Activated naive CD4-positive, alpha-beta T cell treated with anti-CD3 and anti-CD28 coated beads for 36 hours (primary cell): ENCODE results near the gene STARD6. TPM values are rescaled to one million over a fixed set of nuclear protein-coding genes. Genes with fewer than 3 reads are reported as not detected.
"Not testable (repeated sequence)": the region's sequence is repeated elsewhere in the genome, so short reads cannot be mapped to it uniquely, and the experiment has no call there.

Experiments
- CTCF ChIA-PET: fragments of 350-600 bp; sonication (Branson Sonifier 250); formaldehyde crosslinking; loops from one replicate; lab custom pipeline; 2021; ENCODE audit warnings: antibody characterized with exemption; lab: Charles Lee
- DNase-seq: peaks from one replicate; pipeline ENCODE4 v3.0.0-alpha.2; 2020
- H3K27ac Mint-ChIP-seq: one replicate; pipeline ENCODE4 v1.8.0; 2021; ENCODE audit warnings: mild to moderate bottlenecking, mixed read lengths
- H3K27me3 Mint-ChIP-seq: one replicate; pipeline ENCODE4 v1.8.0; 2021; ENCODE audit warnings: low read depth, mixed read lengths
- H3K36me3 Mint-ChIP-seq: one replicate; pipeline ENCODE4 v1.8.0; 2021; ENCODE audit warnings: low read depth, mixed read lengths
- H3K4me1 Mint-ChIP-seq: one replicate; pipeline ENCODE4 v1.8.0; 2021; ENCODE audit warnings: low read depth, mixed read lengths
- H3K4me3 Mint-ChIP-seq: one replicate; pipeline ENCODE4 v1.8.0; 2021; ENCODE audit warnings: mild to moderate bottlenecking, moderate library complexity, mixed read lengths
- H3K9me3 Mint-ChIP-seq: one replicate; pipeline ENCODE4 v1.8.0; 2021; ENCODE audit warnings: mixed read lengths
- intact Hi-C: fragments of 100-400 bp; cut with micrococcal nuclease; formaldehyde crosslinking; loops from one replicate; pipeline ENCODE4 v1.15.1; 2023
- total RNA-seq, 2 experiments: library from RNA; stranded (reverse); gene quantifications; one replicate each; pipeline ENCODE4 v1.2.3, GENCODE V29; 2021

The STARD6 gene, protein sequence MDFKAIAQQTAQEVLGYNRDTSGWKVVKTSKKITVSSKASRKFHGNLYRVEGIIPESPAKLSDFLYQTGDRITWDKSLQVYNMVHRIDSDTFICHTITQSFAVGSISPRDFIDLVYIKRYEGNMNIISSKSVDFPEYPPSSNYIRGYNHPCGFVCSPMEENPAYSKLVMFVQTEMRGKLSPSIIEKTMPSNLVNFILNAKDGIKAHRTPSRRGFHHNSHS
- total RNA-seq = not detected

DNA sequence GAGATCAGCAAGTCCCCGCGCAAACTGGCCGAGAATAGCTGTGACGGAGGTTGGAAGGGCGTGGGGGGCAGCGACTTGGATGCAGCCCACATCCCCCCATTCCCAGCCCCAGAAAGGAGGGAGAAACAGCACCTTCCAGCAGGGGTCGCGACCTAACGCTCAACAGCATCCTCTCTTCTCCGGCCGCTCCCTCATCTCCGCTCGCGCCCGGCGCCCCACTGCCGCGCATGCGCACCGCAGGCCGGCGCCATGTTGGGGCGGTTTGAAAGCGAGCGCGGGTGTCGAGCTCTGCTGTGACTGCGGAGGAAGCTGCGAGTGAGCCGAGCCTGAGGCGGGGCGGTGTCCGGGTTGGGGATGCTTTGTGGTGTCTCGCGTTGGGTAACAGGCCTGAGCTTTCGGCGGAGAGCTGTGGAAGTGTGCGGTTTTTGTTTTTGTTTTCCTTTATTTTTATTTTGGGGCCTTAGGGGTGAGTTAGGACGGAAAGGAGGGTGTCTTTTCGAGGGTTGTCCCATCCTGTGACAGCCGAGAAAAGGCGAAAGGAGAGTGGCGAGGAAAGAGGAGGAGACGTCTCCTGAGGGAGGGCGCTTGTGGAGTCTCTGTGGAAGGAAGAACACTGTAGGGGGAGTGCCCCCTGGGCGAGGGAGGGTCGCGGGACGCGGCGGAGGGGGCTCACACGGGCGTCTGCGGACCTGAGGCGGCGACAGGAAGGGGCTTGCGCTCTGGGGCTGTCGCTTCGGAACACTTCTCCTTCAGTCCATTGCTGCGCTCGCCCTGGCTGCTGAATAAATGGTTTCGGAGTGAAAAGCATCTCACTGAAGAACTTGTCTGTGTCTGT is at the start of gene STARD6, which contains the start of gene C18orf54:
Gene STARD6 (minus strand): TSS at position 199 of the 835 bp plus-strand sequence. CDS start 3,285 bp downstream, outside the sequence.
Gene C18orf54 (plus strand): TSS at position 247 of the 835 bp plus-strand sequence. CDS start 2,667 bp downstream, outside the sequence.
- Mint-ChIP-seq H3K27ac (peak within 1 kb of the TSS; percentile 95), H3K36me3 (peaks cover 22% of the 10 kb centered on the region), H3K9me3 (no peaks in the 10 kb centered on the region), H3K4me1 (peaks cover 12% of the 10 kb centered on the region), H3K27me3 (peaks cover 5% of the 10 kb centered on the region), H3K4me3 (peak within 1 kb of the TSS; percentile 100)
- peak; percentile 89 for DNase-seq
- CTCF ChIA-PET = interaction anchor here (0.6 to 2.5 kb wide), 10 partner anchors 21 to 267 kb away, joined by 3 to 16 read pairs (median 4); partner anchors contain the start of gene POLI
- intact Hi-C loops = loop anchor here (1.0 kb wide), 6 partner anchors 34 to 588 kb away; partner anchors contain the start of genes MBD2 and POLI

DNA sequence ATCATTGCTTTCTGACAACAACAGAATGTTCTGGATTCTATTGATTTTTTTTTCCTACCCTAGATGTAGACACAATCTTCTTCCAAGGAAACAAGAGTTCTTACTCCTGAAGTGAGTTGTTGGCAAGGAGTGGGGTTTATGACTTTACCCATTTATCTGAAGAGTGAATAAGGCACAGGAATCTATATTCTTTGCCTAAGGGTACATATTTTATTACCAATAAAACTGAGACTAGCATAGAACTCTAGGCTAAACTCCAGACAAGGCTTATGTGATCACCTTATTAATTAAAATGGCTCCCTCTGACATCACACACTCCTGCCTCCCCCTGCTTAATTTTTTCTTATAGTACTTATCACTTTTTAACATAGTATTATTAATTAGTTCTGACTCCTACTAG is 47.6 kb upstream of the STARD6 start:
- intact Hi-C loops = no loop called here
- no peaks in the 10 kb centered on the region for H3K36me3 Mint-ChIP-seq
- H3K27ac Mint-ChIP-seq = no peak overlapping the region
- H3K27me3 Mint-ChIP-seq = peaks cover 17% of the 10 kb centered on the region
- no peaks in the 10 kb centered on the region for H3K4me1 Mint-ChIP-seq
- H3K9me3 Mint-ChIP-seq = no peaks in the 10 kb centered on the region
- CTCF ChIA-PET = interaction anchor here (1.4 kb wide), 1 partner anchor 13 kb away, joined by 3 read pairs; no protein-coding TSS in a partner anchor
- no peak overlapping the region for H3K4me3 Mint-ChIP-seq
- DNase-seq = no peak

DNA sequence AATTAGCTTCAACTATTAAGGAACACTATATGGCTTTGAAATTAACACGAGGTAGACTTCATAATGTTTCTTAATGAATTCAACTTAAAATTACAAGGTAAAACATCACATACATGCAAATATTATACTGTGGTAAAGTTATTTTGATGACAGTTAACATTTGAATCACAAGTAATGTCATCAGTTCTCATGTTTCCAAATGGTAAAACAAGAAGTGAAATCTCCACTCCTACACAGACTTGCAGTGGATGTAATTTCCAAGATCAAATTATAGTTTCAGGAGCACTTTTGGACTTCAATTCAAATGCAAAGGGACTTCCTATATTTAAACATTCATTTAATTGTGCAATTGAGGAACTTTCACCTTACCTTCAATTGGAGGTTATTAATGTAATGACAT is 39.1 kb upstream of the STARD6 start:
- no peaks in the 10 kb centered on the region for H3K36me3 Mint-ChIP-seq
- H3K27me3 Mint-ChIP-seq = peaks cover 3% of the 10 kb centered on the region
- H3K9me3 Mint-ChIP-seq = no peaks in the 10 kb centered on the region
- CTCF ChIA-PET = no interaction called here
- no peaks in the 10 kb centered on the region for H3K4me1 Mint-ChIP-seq
- intact Hi-C loops = no loop called here
- no peak overlapping the region for H3K4me3 Mint-ChIP-seq
- no peak for DNase-seq
- H3K27ac Mint-ChIP-seq = no peak overlapping the region

DNA sequence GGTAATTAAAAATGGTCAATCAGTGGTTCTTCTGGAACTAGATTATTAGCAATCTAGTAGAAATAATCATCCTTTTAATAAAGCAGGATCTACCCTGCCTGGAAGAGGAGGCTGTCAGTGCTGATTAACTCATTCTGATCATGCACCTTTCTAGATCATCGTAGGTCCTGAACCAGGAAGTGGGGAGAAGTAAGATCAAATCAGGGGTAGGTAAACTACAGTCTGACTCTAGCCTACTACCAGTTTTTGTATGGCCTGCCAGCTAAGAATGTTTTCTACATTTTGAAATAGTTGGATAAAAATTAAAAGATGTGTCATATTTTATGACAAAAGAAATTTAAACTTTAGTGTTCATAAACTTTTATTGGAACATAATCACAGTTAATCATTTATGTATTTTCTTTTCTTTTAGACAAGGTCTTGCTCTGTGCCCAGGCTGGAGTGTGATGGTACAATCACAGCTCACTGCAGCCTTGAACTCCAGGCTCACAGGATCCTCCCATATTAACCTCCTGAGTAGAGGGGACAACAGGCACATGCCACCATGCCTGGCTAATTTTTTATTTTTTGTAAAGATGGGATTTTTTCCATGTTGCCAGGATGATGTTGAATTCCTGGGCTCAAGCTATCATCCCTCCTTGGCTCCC is 36.1 kb upstream of the STARD6 start:
- intact Hi-C loops = loop anchor here (2.0 to 5.0 kb wide), 3 partner anchors 254 to 589 kb away; no protein-coding TSS in a partner anchor
- H3K27ac Mint-ChIP-seq = no peak overlapping the region
- H3K4me1 Mint-ChIP-seq = peaks cover 2% of the 10 kb centered on the region
- H3K27me3 Mint-ChIP-seq = peaks cover 15% of the 10 kb centered on the region
- H3K4me3 Mint-ChIP-seq = no peak overlapping the region
- no peak for DNase-seq
- H3K9me3 Mint-ChIP-seq = no peaks in the 10 kb centered on the region
- CTCF ChIA-PET = interaction anchor here (0.6 to 0.9 kb wide), 2 partner anchors 14 to 23 kb away, joined by 3 to 4 read pairs; no protein-coding TSS in a partner anchor
- no peaks in the 10 kb centered on the region for H3K36me3 Mint-ChIP-seq

DNA sequence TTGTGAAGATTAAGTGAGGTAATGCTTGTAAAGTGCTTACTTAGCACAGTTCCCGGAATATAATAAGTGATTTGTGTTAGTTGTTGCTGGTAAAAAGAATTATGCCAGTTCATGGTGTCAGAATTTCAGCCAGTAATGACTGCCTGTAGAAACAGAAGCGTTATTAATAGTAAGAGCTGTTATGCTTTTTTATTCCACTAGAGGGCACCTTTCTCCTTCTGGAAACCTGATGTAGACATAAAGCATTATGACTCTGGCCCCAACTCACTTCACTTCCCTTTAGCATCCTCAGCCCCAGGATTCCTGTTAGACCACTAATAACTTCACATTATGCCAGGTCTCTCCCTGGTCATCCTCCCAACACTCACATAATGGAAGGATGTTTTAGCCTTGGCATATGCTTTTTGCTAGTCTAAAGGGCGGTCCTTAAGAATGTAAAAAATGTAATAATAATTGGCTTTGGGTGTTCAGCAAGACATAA is 34.9 kb upstream of the STARD6 start:
- H3K4me3 Mint-ChIP-seq = no peak overlapping the region
- CTCF ChIA-PET = interaction anchor here (0.5 to 1.5 kb wide), 15 partner anchors 10 to 1294 kb away, joined by 3 to 13 read pairs (median 3); partner anchors contain the start of gene POLI
- intact Hi-C loops = loop anchor here (1.0 to 5.0 kb wide), 7 partner anchors 35 to 590 kb away; partner anchors contain the start of genes C18orf54 and STARD6
- no peak overlapping the region for H3K27ac Mint-ChIP-seq
- H3K27me3 Mint-ChIP-seq = peaks cover 21% of the 10 kb centered on the region
- H3K4me1 Mint-ChIP-seq = peaks cover 4% of the 10 kb centered on the region
- DNase-seq = no peak
- H3K36me3 Mint-ChIP-seq = no peaks in the 10 kb centered on the region
- H3K9me3 Mint-ChIP-seq = no peaks in the 10 kb centered on the region

DNA sequence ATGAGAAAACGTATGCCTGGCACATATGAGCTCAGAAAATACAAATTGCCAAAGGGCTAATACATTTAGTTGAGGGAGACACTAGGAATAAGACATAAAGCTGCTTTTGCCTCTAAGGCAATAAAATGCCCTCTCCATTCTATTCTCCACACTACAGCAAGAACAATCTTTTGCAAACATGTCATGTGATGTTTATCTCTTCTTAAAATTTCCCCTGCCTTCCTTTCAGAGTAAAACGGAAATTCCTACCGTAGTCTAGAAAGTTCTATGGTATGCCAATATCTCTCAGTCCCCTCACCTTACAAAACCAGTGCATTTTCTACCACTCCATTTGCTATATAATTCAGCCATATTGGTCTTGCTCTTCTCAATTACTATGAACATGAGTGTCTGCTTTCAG is 33.2 kb upstream of the STARD6 start:
- Mint-ChIP-seq H3K4me3 (no peak overlapping the region), H3K36me3 (no peaks in the 10 kb centered on the region), H3K27me3 (peaks cover 24% of the 10 kb centered on the region), H3K27ac (no peak overlapping the region), H3K4me1 (peaks cover 4% of the 10 kb centered on the region), H3K9me3 (no peaks in the 10 kb centered on the region)
- intact Hi-C loops = loop anchor here (5.0 kb wide), 2 partner anchors 256 to 484 kb away; no protein-coding TSS in a partner anchor
- CTCF ChIA-PET = no interaction called here
- no peak for DNase-seq

DNA sequence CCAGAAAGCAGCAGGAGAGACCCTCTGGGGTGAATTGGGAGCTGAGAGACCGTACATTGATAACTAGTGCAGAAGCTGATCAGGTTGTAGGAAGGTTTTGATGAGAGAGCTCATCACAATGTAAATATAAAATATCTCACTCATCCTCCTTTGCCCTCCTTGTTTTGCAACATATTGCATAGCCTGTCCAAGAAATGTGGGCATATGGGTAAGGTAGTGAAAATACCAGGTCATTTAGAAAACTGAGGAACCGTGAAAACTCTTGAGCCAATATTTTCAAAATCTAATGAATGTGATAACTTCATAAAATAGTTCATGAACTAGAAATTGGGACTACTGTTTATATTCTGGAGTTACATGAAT is 31.5 kb upstream of the STARD6 start:
- H3K27me3 Mint-ChIP-seq = peaks cover 21% of the 10 kb centered on the region
- intact Hi-C loops = no loop called here
- DNase-seq = no peak
- H3K4me1 Mint-ChIP-seq = peaks cover 4% of the 10 kb centered on the region
- CTCF ChIA-PET = interaction anchor here (0.6 kb wide), 1 partner anchor 1359 kb away, joined by 3 read pairs; no protein-coding TSS in a partner anchor
- H3K4me3 Mint-ChIP-seq = no peak overlapping the region
- H3K27ac Mint-ChIP-seq = no peak overlapping the region
- H3K9me3 Mint-ChIP-seq = no peaks in the 10 kb centered on the region
- H3K36me3 Mint-ChIP-seq = no peaks in the 10 kb centered on the region

DNA sequence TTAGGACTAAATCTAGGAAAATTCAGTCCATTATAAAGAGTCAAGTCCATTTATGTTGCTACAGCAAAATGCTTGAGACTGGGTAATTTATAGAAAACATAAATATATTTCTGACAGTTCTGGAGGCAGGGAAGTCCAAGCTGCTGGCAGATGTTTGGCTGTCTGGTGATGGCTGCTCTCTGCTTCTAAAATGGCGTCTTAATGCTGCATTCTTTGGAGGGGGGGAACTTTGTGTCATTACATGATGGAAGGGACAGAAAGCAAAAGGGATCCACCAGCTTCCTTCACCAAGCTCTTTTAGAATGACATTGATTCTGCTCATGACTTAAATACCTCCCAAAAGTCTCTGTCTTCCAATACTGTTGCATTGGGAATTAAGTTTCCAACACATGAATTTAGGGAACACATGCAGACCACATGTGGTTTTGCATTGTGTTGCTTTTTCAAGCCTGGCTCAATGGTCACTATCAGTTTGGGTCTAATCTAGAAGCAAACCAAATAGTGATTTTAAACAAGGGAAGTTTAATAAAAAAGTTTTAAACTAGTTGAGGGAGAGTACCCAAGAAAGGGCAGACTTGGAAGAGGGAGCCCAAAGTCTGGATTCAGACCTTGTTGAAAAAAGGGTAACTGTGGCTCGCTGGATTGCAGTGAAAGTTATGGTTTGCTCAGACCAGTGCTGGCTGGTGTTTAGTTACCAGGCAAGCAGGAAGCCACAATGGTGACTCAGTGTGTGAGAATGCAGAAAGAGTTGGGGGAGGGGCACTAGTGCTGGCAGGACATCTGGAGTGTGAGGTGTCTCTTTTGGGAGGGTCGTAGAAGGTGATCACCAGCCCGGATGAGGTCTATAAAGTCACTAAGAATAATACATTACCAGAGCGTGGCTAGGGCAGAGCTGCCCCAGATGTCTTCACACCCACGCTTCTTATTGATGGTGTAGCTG is 30.8 kb upstream of the STARD6 start:
- Mint-ChIP-seq H3K36me3 (no peaks in the 10 kb centered on the region), H3K9me3 (no peaks in the 10 kb centered on the region), H3K4me3 (no peak overlapping the region), H3K27me3 (peaks cover 21% of the 10 kb centered on the region), H3K27ac (no peak overlapping the region), H3K4me1 (peaks cover 4% of the 10 kb centered on the region)
- peak; percentile 54 for DNase-seq
- intact Hi-C loops = no loop called here
- CTCF ChIA-PET = no interaction called here

DNA sequence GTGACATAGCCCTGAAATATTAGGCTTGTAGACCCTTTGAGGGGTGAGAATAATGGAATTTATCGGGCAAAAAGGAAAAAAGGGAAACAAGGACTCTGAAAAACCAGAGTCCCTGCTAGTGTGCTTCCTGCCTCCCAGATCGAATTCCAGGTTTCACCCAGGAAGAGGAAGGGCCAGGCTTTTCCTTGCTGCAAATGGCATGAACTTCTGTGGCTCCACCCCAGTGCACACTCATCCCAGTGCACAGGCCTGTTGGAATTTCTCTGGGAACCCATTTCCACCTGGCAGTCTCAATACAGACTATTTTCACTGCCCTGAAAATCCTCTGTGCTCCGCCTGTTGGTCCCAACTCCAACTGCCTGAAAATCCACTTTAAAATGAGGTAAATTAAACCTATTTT is 30.0 kb upstream of the STARD6 start:
- DNase-seq = no peak
- Mint-ChIP-seq H3K4me3 (no peak overlapping the region), H3K36me3 (no peaks in the 10 kb centered on the region), H3K27me3 (peaks cover 21% of the 10 kb centered on the region), H3K27ac (no peak overlapping the region), H3K9me3 (no peaks in the 10 kb centered on the region), H3K4me1 (peaks cover 4% of the 10 kb centered on the region)
- intact Hi-C loops = no loop called here
- CTCF ChIA-PET = interaction anchor here (1.4 kb wide), 1 partner anchor 57 kb away, joined by 3 read pairs; no protein-coding TSS in a partner anchor

DNA sequence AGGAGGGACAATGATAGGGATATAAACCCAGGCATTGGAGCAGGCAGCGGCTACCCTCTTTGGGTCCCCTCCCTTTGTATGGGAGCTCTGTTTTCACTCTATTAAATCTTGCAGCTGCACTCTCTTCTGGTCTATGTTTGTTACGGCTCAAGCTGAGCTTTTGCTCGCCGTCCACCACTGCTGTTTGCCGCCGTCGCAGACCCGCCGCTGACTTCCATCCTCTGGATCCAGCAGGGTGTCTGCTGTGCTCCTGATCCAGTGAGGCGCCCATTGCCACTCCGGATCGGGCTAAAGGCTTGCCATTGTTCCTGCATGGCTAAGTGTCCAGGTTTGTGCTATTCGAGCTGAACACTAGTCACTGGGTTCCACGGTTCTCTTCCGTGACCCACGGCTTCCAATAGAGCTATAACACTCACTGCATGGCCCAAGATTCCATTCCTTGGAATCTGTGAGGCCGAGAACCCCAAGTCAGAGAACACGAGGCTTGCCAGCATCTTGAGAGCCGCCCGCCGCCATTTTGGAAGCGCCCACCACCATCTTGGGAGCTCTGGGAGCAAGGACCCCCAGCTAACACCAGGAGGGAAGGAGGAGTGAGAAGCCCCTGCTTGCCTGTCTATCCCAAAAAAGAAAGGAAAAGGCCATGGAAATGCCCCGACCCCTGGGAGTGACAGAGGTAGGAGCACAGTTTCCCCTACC is 29.3 kb upstream of the STARD6 start:
- H3K9me3 Mint-ChIP-seq, H3K4me3 Mint-ChIP-seq, DNase-seq, intact Hi-C loops, H3K4me1 Mint-ChIP-seq, H3K36me3 Mint-ChIP-seq, H3K27ac Mint-ChIP-seq: not testable (repeated sequence)
- peaks cover 21% of the 10 kb centered on the region for H3K27me3 Mint-ChIP-seq
- CTCF ChIA-PET = interaction anchor here (1.4 kb wide), 1 partner anchor 58 kb away, joined by 3 read pairs; no protein-coding TSS in a partner anchor
